K562 (cell line): ENCODE results near the gene SYMPK. TPM values are rescaled to one million over a fixed set of nuclear protein-coding genes. Genes with fewer than 3 reads are reported as not detected.
A peak's percentile ranks its signal among the peaks of the same experiment; 100 is the strongest.

Experiments
- BCL6 ChIP-seq: fragments of 250-450 bp; sonication (Bioruptor Pico); IDR thresholded peaks from 2 replicates; pipeline ENCODE4 v1.4.0; 2020
- HMG20B ChIP-seq: fragments of 250-450 bp; sonication (Bioruptor Pico); IDR thresholded peaks from 2 replicates; pipeline ENCODE4 v1.5.0; 2021; ENCODE audit warnings: mild to moderate bottlenecking
- HSF4 ChIP-seq: fragments of 250-450 bp; sonication (Bioruptor Pico); IDR thresholded peaks from 2 replicates; pipeline ENCODE4 v2.1.2; 2022; ENCODE audit warnings: mild to moderate bottlenecking, moderate library complexity, borderline replicate concordance
- MGA ChIP-seq: fragments of 450-650 bp; IDR thresholded peaks from 2 replicates; pipeline ENCODE4 v1.6.1; 2016; ENCODE audit warnings: mild to moderate bottlenecking, moderate library complexity
- POLR2AphosphoS2 ChIP-seq: IDR thresholded peaks from 2 replicates; pipeline ENCODE4 v1.6.1; 2012; ENCODE audit warnings: low read length, improper control_type of control experiment
- TBL1XR1 ChIP-seq, 2 experiments: IDR thresholded peaks; 2 replicates each; pipeline ENCODE4 v1.6.1; 2012; ENCODE audit warnings: improper control_type of control experiment in 2 of 2, low read length in 2 of 2, mild to moderate bottlenecking in 1 of 2
- ZNF165 ChIP-seq: fragments of 250-450 bp; sonication (Bioruptor Pico); IDR thresholded peaks from 2 replicates; pipeline ENCODE4 v1.4.0; 2020; ENCODE audit warnings: borderline replicate concordance
- ZNF551 ChIP-seq: fragments of 250-450 bp; sonication (Bioruptor Pico); IDR thresholded peaks from 2 replicates; pipeline ENCODE4 v1.5.0; 2021; ENCODE audit warnings: mild to moderate bottlenecking, moderate library complexity
- ZNF766 ChIP-seq: fragments of 200-800 bp; sonication (Bioruptor generic); conservative IDR thresholded peaks from 2 replicates; pipeline ENCODE4 v1.6.1; 2016; ENCODE audit warnings: missing genetic modification characterization, missing compliant biosample characterization
- polyA plus RNA-seq, 8 experiments: library from polyadenylated mRNA; depleted of rRNA in 4 of 8; stranded (reverse) in 5 of 8; unstranded in 3 of 8; fragments of >200 nt; fragmentation: Nextera tagmentation in 2 of 8; fragmentation: Illumina TruSeq in 1 of 8; extraction: Ambion mirVana in 2 of 8; extraction: Trizol in 1 of 8; gene quantifications; 2 replicates each; pipeline versions ENCODE4 v1.2.1 to v1.2.3, GENCODE V29; 2011 to 2014; ENCODE audit warnings: inconsistent platforms in 1 of 8, missing spikeins in 1 of 8
- total RNA-seq, 7 experiments: library from RNA; depleted of rRNA in 6 of 7; stranded (reverse); fragments of >200 nt in 6 of 7; fragmentation: Illumina TruSeq in 2 of 7; extraction: Trizol in 2 of 7; gene quantifications; 2 replicates each; pipeline versions ENCODE4 v1.2.1 to v1.2.3, GENCODE V29; 2011 to 2021; ENCODE audit warnings: low replicate concordance in 1 of 7
- TF ChIP-seq, protein P1 (sequence below): fragments of 450-650 bp; IDR thresholded peaks from 2 replicates; pipeline ENCODE4 v1.6.1; 2017; ENCODE audit warnings: antibody characterized with exemption, mild to moderate bottlenecking
- TF ChIP-seq, protein P2 (sequence below): fragments of 250-450 bp; sonication (Bioruptor Pico); IDR thresholded peaks from 2 replicates; pipeline ENCODE4 v1.8.0; 2021; ENCODE audit warnings: moderate library complexity, mild to moderate bottlenecking, inconsistent platforms
- TF ChIP-seq, protein P3 (sequence below): sonication (generic); formaldehyde crosslinking; IDR thresholded peaks from 2 replicates; pipeline ENCODE4 v1.9.0; 2022; ENCODE audit warnings: mild to moderate bottlenecking, missing genetic modification reagents

The SYMPK gene
- total and polyA plus RNA-seq, 9 of the 15 experiments (the other 6 are each of a cell fraction or from before 2014, with no cell fraction given) = 0.73 to 95.5 (median 58.4) TPM

- TF ChIP-seq POLR2AphosphoS2 (no peak), HMG20B (CRISPR knock-in tag) (no peak), MGA (no peak), ZNF766 (no peak), ZNF551 (CRISPR knock-in tag) (no peak), ZNF165 (CRISPR knock-in tag) (no peak), HSF4 (CRISPR knock-in tag) (no peak), TBL1XR1 (IDR thresholded peaks at IDR 0.05; ENCODE audit: low read length in 2 of 2) (no peak), BCL6 (CRISPR knock-in tag) (no peak)
- TF ChIP-seq, protein P1, sequence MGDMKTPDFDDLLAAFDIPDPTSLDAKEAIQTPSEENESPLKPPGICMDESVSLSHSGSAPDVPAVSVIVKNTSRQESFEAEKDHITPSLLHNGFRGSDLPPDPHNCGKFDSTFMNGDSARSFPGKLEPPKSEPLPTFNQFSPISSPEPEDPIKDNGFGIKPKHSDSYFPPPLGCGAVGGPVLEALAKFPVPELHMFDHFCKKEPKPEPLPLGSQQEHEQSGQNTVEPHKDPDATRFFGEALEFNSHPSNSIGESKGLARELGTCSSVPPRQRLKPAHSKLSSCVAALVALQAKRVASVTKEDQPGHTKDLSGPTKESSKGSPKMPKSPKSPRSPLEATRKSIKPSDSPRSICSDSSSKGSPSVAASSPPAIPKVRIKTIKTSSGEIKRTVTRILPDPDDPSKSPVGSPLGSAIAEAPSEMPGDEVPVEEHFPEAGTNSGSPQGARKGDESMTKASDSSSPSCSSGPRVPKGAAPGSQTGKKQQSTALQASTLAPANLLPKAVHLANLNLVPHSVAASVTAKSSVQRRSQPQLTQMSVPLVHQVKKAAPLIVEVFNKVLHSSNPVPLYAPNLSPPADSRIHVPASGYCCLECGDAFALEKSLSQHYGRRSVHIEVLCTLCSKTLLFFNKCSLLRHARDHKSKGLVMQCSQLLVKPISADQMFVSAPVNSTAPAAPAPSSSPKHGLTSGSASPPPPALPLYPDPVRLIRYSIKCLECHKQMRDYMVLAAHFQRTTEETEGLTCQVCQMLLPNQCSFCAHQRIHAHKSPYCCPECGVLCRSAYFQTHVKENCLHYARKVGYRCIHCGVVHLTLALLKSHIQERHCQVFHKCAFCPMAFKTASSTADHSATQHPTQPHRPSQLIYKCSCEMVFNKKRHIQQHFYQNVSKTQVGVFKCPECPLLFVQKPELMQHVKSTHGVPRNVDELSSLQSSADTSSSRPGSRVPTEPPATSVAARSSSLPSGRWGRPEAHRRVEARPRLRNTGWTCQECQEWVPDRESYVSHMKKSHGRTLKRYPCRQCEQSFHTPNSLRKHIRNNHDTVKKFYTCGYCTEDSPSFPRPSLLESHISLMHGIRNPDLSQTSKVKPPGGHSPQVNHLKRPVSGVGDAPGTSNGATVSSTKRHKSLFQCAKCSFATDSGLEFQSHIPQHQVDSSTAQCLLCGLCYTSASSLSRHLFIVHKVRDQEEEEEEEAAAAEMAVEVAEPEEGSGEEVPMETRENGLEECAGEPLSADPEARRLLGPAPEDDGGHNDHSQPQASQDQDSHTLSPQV = peak; percentile 66; the same call in 1 of the 2 replicates
- TF ChIP-seq, protein P2, sequence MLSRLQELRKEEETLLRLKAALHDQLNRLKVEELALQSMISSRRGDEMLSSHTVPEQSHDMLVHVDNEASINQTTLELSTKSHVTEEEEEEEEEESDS (CRISPR knock-in tag) = no peak
- TF ChIP-seq, protein P3, sequence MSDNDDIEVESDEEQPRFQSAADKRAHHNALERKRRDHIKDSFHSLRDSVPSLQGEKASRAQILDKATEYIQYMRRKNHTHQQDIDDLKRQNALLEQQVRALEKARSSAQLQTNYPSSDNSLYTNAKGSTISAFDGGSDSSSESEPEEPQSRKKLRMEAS (CRISPR knock-in tag) = peak; percentile 36; the same call in 1 of the 2 replicates
These were observed 61.3 kb downstream of the SYMPK start (continued) for GRCh38 chr19:45801603-45802175.
